SK-N-DZ (cell line): ENCODE results near the gene ZNF358.

Experiments
- DNase-seq: peaks from one replicate; pipeline ENCODE4 v3.0.0-alpha.2; 2015; ENCODE audit warnings: low spot score
- small RNA-seq, 2 experiments: library from RNA; depleted of rRNA; stranded (forward); fragments of <200 nt; gene quantifications; one replicate each; pipeline ENCODE3, GENCODE V24; 2014

The ZNF358 gene

GRCh38 chr19:7554990-7555864, 39.3 kb downstream of the ZNF358 start:
- DNase-seq = no peak

GRCh38 chr19:7556696-7557315, 40.9 kb downstream of the ZNF358 start:
- no peak for DNase-seq

DNA sequence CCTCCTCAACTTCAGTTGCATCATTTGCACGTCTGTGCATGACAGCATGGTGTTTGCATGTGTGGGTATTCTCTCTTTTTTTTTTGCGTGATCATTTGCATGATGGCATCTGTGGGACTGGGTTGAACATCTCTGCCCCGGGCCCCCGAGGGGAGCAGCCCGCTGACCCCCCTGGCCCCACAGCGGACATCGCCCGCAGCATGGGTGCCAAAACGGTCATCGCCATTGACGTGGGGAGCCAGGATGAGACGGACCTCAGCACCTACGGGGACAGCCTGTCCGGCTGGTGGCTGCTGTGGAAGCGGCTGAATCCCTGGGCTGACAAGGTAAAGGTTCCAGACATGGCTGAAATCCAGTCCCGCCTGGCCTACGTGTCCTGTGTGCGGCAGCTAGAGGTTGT, 42.8 kb downstream of the ZNF358 start:
- DNase-seq = no peak

- DNase-seq = no peak
These were observed 43.2 kb downstream of the ZNF358 start for GRCh38 chr19:7559102-7559501.

DNA sequence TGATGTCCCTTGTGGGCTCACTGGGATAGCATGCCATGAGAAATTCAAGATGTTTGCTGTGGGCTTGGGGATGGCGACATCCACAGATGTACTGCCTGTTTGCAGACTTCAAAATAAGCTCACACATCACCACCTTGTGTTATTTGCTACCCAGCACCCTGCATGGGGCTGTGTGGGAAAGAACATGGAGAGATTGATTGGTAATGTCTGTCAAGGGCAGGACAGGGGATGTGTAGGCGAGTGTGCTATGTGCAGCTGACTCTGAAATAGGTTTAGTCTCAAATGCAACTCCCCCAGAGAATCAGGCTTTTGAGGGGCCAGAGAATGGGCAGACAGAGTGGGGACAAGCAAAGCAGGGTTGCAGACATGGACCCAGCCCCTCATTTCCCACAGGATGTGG, 44.4 kb downstream of the ZNF358 start:
- DNase-seq = no peak

GRCh38 chr19:7561325-7561724, 45.4 kb downstream of the ZNF358 start:
- DNase-seq = no peak

DNA sequence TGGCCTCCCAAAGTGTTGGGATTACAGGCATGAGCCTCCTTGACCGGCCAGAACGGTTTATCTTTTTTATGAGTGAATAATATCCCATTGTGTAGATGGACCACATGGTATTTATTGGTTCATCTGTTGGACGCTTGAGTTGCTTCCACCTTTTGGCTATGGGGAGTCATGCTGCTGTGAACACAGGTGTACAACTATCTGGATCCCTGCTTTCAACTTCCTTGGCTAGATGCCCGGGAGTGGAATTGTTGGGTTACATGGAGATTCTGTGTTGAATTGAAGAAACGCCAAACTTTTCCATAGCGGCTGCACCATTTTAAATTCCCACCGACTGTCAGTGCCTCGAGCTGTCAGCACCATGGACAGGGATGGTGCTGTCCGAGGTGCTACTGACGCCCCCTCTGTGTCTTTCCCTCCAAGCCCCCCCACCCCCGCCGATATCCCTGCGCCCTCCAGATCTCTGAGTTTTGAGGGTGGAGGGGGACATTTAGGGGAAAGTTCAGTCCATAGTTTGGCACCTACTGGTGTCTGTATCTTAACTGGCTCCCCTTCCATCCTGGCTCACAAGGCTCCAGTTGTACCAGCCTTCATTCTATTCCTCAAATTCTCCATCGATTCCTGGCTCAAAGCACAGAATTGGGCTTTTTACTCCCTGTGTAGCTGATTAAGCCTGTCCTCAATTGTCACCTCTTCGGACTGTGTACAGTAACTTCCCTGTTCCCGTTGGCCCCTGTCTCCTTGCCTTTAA, 46.9 kb downstream of the ZNF358 start:
- DNase-seq = no peak

GRCh38 chr19:7564866-7565265, 49.0 kb downstream of the ZNF358 start:
- no peak for DNase-seq

DNA sequence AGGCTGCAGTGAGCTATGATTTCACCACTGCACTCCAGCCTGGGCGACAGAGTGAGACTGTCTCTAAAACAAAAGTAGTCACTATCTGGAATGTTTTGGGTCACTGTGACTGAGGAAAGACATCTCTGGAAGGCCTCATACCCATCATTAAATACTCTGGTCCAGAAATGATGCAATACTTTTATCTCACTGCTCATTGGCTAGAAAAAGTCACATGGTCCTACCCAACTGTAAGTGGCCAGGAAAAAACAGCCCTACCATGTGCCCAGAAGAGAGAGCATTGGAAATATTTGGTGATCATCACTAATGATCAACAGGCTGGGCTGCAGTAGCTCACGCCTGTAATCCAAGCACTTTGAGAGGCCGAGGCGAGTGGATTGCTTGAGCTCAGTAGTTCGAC, 49.4 kb downstream of the ZNF358 start:
- no peak for DNase-seq

Small RNA genes lying within 50 kb of the gene (small RNA-seq; reads per million reads assigned to genes)
- 0 reads per million in 2 experiments for gene AC008878.2
